GM11168 (cell line): ENCODE measurements around the gene C5AR1.
"Not testable (repeated sequence)": the region's sequence is repeated elsewhere in the genome, so short reads cannot be mapped to it uniquely, and the experiment has no call there.

Experiments
- in situ Hi-C: fragments of 300-500 bp; cut with MboI; formaldehyde crosslinking; loops from one replicate; pipeline ENCODE4 v1.12.0; 2022; ENCODE audit warnings: low sequenced_read_pairs; ENCODE audit not compliant: unreplicated experiment

Gene C5AR1

DNA sequence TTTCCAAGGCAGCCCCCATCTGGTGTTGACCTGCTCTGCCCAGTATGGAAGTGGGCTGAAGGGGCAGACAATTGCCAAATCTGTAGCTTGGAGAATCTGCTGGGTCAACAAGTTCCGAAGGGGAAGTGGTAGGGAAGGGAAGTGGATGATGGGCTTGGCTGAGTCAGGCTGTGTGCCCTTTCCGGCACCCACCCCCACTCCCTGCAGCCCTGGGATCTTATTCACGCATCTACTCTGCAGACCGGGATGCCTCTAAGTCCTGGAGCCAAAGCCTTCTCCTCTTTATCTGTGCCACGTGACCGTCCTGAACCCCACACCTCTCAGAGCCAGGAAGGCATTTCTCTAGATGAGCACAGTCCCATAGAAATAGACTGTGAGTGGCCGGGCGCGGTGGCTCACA is 14.8 kb downstream of the C5AR1 start:
- in situ Hi-C loops: no loop called here

DNA sequence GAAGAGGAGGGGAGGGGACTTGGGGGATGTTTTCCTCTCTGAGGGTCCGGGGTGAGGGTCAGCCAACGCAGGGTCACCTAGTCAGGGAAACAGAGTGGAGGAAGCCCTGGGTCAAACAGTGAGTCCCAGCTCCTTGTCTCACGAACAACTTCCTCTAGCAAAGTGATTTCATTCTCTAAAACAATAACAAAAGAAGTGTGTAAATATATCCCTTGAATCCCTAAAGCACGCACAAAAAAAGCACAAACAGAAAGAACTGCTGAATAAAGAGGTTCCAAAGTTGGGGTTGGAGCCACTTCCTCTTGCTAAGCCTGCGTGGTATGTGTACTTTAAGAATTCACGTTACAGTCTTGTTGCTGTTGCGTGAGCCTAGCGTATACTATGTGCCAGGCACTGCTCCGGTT is 20.8 kb downstream of the C5AR1 start:
- in situ Hi-C loops: no loop called here

DNA sequence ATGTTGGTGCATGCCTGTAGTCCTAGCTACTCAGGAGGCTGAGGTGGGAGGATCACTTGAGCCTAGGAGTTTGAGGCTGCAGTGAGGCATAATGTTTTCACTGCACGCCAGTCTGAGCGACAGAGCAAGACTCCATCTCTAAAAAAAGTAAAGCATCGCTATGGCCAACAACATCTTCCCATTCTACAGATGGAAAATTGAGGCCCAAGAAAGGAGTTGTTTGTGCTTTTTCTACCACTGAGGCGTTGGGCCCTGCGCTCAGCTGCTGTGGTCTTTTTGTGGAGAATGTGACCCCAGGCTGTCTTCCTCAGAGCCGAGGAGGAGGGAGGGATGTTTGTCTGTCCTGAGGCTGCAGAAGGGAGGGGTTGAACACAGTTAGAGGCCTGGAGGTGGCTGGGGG is 21.8 kb downstream of the C5AR1 start:
- in situ Hi-C loops: no loop called here

DNA sequence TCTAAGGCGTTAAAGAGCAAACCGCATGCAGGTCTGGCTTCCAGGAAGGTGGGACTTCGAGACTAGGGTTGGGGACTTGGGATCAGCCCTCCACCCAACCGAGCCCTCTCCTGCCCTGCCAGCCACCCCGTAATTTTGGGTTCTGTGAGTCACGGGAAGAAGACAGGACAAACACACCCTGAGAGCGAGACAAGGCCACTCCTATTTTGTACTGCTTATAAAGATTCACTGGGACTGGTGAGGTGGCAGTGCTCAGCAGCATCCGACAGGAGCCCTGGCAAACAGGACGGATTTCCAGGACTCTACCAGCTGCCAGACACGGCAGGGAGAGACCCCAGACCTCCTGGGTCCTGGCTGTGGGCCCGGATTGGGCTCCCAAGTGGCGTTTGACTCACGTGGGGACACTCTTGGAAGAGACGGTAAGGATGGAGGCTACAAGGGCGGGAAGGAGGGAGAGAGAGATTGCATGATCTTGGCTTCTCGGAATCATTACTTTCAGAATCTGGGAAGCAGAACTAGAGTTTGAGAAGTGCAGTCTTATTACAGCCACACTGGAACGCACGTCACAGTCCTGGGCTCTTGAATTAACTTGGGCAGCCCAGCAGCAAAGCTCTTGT is 22.4 kb downstream of the C5AR1 start, which contains the start of gene C5AR2:
Gene C5AR2 (plus strand): TSS at position 245 of the 617 bp plus-strand sequence. CDS start 8,625 bp downstream, outside the sequence.
- in situ Hi-C loops: no loop called here

DNA sequence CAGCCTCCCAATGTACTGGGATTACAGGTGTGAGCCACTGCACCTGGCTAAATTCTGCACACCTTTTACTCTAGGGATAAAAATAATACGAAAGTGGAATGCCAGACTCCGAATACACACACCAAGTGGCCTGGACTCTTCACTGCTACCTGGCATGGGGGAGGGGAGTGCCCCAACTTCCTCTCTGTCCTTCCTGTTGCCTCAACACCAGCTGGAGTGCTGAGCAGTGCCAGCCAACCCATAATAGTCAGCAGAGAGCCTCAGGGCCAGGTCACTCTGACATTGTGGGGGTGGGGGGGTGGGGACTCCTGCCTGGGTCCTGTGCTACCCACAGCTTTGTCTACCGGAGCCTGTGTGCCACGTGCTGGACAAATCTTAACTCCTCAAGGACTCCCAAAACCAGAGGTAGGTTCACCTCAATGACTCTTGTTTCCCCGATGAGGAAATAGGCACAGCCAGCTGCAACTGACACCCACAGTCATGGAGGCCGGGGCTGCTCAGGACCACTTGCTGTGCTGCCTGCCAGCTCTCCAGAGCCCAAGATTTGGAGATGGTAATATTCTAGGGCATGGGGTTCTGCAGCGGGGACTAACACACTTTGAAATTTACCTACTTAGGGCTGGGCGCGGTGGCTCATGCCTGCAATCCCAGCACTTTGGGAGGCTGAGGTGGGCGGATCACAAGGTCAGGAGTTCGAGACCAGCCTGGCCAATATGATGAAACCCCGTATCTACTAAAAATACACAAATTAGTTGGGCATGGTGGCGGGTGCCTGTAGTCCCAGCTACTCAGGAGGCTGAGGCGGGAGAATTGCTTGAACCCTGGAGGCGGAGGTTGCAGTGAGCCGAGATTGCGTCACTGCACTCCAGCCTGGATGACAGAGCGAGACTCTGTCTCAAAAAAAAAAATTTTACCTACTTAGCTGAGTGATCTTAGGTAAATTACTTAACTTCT is 27.4 kb downstream of the C5AR1 start:
- in situ Hi-C loops: not testable (repeated sequence)

DNA sequence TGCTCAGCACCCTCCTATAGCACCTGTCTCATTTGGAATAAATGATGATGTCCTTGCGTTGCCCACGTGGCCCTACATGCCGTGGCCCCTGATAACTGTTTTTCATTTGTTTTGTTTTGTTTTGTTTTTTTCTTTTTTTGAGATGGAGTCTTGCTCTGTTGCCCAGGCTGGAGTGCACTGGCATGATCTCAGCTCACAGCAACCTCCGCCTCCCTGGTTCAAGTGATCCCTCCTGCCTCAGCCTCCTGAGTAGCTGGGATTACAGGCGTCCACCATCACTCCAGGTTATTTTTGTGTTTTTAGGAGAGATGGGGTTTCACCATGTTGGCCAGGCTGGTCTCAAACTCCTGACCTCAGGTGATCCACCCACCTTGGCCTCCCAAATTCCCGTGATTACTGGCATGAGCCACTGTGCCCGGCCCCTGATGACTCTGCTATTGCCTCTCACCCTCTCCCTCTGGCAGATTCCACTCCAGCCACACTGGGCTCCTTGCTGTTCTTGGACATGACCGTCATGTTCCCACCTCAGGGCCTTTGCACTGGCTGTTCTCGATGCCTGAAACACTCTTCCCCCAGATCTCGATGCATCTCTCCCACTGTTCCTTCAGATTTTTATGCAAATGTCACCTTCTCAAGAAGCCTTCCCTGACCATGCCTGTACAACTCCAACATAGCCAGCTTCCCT is 29.7 kb downstream of the C5AR1 start:
- in situ Hi-C loops: no loop called here

DNA sequence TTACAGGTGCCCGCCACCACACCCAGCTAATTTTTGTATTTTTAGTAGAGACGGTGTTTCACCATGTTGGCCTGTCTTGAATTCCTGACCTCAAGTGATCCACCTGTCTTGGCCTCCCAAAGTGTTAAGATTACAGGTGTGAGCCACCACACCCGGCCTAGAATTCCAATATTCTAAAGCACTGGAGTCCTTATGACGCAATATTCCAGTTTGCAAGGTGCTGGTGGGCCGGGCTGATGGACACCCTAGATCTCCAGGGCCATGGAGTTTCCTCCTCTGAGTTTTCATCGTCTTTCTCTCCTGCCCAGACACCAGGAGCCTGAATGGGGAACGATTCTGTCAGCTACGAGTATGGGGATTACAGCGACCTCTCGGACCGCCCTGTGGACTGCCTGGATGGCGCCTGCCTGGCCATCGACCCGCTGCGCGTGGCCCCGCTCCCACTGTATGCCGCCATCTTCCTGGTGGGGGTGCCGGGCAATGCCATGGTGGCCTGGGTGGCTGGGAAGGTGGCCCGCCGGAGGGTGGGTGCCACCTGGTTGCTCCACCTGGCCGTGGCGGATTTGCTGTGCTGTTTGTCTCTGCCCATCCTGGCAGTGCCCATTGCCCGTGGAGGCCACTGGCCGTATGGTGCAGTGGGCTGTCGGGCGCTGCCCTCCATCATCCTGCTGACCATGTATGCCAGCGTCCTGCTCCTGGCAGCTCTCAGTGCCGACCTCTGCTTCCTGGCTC is 31.0 kb downstream of the C5AR1 start:
- in situ Hi-C loops: no loop called here

DNA sequence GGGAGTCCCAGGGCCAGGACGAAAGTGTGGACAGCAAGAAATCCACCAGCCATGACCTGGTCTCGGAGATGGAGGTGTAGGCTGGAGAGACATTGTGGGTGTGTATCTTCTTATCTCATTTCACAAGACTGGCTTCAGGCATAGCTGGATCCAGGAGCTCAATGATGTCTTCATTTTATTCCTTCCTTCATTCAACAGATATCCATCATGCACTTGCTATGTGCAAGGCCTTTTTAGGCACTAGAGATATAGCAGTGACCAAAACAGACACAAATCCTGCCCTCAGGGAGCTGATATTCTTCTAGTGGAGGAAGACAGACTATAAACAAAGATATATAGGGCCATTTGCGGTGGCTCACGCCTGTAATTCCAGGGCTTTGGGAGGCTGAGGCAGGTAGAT is 32.1 kb downstream of the C5AR1 start:
- in situ Hi-C loops: no loop called here

DNA sequence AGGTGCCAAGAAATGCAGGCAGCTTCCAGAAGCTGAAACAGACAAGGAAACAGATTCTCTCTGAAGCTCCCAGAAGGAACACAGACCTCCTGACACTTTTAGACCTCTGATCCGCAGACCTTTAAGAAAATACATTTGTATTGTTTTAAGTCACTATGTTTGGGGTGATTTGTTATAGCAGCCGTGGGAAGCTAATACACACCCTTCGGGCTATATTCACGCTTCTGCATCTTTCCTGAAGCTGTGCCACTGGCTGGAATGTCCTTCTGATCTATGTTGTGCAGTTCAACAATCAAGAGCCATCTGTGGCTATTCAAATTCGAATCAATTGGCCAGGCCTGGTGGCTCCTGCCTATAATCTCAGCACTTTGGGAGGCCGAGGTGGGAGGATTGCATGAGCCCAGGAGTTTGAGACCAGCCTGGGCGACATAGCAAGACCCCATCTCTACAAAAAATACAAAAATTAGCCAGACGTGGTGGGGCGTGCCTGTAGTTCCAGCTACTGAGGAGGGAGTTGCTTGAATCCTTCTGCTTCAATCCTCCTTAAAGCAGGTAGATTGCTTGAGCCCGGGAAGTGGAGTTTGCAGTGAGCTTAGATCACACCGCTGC is 33.6 kb downstream of the C5AR1 start:
- in situ Hi-C loops: no loop called here

DNA sequence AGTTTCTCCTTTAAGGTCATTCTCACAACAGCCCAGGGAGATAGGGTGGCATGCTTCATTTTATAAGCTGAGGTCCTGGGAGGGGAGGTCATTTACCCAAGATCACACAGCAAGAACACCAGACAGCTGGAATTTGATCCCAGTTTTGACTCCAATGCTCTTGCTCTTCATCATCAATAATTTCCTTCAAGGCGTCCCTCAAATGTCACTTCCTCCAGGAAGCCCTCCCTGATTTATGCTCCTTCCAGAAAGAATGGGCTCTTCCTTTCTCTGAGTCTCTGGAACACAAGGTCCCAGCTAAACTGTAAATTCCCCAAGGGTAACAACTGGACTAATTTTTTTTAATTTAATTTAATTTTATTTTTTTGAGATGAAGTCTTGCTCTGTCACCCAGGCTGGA is 34.8 kb downstream of the C5AR1 start:
- in situ Hi-C loops: no loop called here

DNA sequence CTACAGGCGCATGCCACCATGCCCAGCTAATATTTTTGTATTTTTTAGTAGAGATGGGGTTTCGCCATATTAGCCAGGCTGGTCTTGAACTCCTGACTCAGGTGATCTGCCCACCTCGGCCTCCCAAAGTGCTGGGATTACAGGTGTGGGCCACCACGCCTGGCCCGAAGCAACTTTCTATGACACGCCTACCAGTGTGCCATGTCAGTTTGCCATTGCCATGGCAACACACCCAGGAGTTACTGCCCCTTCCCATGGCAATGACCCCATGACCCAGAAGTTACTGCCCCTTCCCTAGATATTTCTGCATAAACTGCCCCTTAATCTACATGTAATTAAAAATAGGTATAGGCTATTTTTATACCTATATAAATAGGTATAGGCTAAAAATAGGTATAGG is 36.4 kb downstream of the C5AR1 start:
- in situ Hi-C loops: not testable (repeated sequence)

DNA sequence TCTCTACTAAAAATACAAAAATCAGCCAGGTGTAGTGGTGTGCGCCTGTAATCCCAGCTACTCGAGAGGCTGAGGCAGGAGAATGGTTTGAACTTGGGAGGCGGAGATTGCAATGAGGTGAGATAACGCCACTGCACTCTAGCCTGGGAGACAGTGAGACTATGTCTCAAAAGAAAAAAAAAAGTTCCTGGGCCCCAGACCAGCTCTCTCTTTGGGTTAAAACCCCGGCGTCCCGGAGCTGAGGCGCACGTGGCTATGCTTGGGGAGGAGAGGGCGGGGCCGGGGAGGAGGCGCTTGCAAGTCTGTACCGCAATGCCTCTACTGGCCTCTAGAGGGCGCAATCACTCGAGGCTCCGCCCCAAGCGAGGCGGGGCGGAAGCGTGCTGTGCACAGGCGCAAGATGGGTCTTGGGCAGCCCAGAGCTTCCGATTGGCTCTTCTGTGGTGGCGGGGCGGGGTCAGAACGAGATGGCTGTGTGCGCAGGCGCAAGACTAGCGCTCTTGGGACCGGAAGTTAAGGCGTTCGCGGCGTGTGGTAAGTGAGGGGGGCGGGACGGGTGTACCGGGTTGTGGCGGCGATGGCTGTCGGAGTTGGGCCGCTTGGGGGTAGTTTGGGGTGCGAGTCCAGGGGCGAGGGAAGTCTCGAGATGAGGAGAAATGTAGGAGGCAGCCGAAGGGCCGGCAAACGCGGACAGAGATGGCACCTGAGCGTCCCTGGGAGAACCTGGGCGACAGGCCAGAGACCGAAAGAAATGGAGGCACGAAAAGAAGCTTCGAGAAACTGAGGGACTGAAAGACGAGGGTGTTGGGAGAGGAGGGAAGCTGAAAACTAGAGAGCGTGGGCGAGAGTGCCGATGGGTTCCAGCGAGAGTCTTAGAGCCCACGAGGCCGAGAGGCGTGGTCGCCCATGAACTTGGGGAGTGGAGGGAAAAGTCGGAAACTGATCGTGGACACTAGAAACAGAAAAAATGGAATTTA is 39.4 kb downstream of the C5AR1 start, which contains the start of gene DHX34:
Gene DHX34 (plus strand): TSS at position 497 of the 977 bp plus-strand sequence. CDS start 3,716 bp downstream, outside the sequence.
- in situ Hi-C loops: no loop called here

DNA sequence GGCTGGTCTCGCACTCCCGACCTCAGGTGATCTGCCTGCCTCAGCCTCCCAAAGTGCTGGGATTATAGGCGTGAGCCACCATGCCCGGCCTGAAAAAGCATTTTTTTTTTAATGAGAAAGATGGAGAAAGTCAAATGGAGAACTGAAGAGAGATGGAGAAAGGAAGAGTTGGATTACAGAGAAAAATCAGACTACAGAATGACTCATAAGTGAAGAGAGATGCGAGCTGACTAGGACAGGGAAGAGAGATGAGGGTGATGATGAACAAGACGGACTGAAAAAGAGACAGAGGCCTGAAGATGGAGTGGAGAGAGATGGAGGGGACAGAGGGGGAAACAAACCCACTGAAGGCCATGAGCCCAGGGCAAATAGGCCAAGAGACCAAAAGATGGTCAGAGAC is 41.0 kb downstream of the C5AR1 start:
- in situ Hi-C loops: no loop called here

DNA sequence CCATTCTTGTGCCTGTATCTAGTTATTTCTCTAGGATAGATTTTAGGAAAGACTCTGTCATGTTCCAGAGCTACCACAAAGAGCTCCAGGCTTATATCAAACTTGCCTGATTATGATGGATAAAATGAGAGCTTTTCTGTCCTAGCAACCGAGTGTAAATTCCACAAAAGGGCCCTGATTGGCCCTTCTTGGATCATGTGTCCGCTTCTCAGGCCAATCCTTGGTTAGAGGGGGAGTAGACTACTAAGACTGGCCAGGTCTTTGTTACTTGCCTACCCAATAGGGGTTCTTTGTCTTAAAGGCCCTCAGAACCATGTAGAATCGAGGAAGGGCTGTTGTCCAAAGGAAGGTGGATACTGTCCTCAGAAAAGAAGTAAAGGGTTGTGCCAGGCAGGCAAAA is 41.9 kb downstream of the C5AR1 start:
- in situ Hi-C loops: no loop called here

DNA sequence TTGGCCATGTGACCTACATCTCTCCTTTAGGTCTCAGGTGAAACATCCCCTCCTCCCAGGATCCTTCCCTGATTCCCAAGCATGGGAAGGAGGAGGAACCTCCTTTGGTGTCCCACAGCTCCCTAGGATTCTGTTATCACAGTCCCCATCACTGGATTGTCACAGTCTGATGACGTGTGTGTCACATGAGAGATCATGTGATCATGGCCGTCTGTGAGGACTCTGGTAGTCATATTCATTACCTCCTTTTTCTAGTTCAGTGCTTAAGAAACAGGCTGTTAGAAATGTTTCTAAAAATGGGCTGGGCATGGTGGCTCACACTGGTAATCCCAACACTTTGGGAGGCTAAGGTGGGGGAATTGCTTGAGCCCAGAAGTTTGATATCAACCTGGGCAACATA is 42.4 kb downstream of the C5AR1 start:
- in situ Hi-C loops: no loop called here

DNA sequence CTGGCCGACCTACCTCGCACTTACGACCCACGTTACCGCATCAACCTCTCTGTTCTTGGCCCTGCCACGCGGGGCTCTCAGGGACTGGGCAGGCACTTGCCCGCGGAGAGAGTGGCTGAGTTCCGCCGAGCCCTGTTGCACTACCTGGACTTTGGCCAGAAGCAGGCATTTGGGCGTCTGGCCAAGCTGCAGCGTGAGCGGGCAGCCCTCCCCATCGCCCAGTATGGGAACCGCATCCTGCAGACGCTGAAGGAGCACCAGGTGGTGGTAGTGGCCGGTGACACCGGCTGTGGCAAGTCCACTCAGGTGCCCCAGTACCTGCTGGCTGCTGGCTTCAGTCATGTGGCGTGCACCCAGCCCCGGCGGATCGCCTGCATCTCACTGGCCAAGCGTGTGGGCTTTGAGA is 43.6 kb downstream of the C5AR1 start:
- in situ Hi-C loops: no loop called here

DNA sequence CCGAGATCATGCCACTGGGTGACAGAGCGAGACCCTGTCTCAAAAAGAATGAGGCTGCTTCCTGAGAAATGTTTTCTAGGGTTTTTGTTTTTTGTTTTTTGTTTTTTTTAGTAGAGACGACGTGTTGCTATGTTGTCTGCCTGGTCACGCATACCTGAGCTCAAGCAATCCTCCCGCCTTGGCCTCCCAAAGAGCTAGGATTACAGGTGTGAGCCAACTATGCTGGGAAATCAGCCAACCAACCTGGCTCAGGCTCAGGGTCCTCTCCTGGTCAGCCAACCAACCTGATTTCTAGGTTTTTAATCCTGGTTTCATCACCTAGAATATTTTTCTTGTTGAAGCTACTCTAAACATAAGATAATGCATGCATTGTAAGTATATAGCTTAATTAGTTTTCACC is 47.2 kb downstream of the C5AR1 start:
- in situ Hi-C loops: no loop called here

DNA sequence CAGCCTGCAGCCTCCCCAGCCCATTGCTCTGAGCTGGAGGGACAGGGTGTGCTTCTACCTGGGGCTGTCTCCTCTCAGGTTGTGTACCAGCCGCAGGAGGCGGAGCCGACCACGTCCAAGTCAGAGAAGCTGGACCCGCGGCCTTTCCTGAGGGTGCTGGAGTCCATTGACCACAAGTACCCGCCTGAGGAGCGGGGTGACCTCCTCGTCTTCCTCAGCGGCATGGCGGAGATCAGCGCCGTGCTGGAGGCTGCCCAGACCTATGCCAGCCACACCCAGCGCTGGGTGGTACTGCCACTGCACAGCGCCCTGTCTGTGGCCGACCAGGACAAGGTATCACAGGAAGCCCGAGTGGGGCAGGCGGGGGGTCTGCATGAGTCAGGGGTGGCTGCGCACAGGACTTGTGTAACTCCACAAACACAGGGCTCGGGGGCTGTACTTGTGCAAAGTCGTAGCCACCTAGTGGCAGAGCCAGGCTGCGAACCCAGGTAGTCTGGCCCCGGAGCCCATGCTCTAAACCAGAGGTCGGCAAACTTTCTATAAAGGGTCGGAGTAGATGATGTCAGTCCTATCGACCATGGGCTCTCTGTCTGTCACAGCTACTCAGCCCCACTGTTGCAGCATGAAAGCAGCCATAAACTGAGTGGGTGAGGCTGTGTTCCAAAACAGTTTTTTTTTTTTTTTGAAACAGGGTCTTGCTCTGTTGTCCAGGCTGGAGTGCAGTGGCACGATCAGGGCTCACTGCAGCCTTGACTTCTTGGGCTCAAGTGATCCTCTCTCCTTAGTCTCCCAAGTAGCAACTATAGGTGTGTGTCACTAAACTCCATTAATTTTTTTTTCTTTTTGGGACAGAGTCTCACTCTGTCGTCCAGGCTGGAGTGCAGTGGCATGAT is 48.4 kb downstream of the C5AR1 start:
- in situ Hi-C loops: no loop called here
